A549 (cell line): Measurements from ENCODE around the gene IPO4. TPM values are rescaled to one million over a fixed set of nuclear protein-coding genes. Genes with fewer than 3 reads are reported as not detected.

ENCODE experiments used
- BCL3 ChIP-seq: fragments of >200 bp; sonication (Bioruptor Twin); formaldehyde crosslinking; IDR thresholded peaks from 3 replicates; pipeline ENCODE4 v1.6.1; 2016
- BHLHE40 ChIP-seq: IDR thresholded peaks from 2 replicates; pipeline ENCODE4 v1.6.1; 2012; ENCODE audit warnings: low read depth, low read length, inconsistent platforms
- CBX2 ChIP-seq: fragments of 200-600 bp; sonication (generic); IDR thresholded peaks from 2 replicates; pipeline ENCODE4 v1.6.1; 2016; ENCODE audit warnings: low read depth, mild to moderate bottlenecking, borderline replicate concordance
- FOSB ChIP-seq: fragments of 250-450 bp; sonication (Bioruptor Pico); IDR thresholded peaks from 2 replicates; pipeline ENCODE4 v1.5.0; 2020; ENCODE audit warnings: mild to moderate bottlenecking, moderate library complexity
- FOSL2 ChIP-seq, 2 experiments: fragments of 450-650 bp in 1 of 2; fragments of >200 bp in 1 of 2; sonication (Bioruptor Twin) in 1 of 2; formaldehyde crosslinking; IDR thresholded peaks; 2 replicates each; pipeline versions ENCODE4 v1.5.0 to v1.6.1; 2016 to 2020; ENCODE audit warnings: mild to moderate bottlenecking in 1 of 2, moderate library complexity in 1 of 2
- HES2 ChIP-seq: fragments of >200 bp; sonication (Bioruptor Twin); formaldehyde crosslinking; IDR thresholded peaks from 2 replicates; pipeline ENCODE4 v1.6.1; 2016
- HOXB5 ChIP-seq: fragments of 250-450 bp; sonication (Bioruptor Pico); IDR thresholded peaks from 2 replicates; pipeline ENCODE4 v1.5.0; 2020; ENCODE audit warnings: mild to moderate bottlenecking, moderate library complexity
- JUN ChIP-seq, 2 experiments: fragments of >200 bp; sonication (Bioruptor Twin); formaldehyde crosslinking; IDR thresholded peaks; 2 replicates in 1 of 2; 3 replicates in 1 of 2; pipeline ENCODE4 v1.6.1; 2016 to 2017
- KDM1A ChIP-seq: fragments of 200-600 bp; sonication (generic); IDR thresholded peaks from 2 replicates; pipeline ENCODE4 v1.6.1; 2016; ENCODE audit warnings: low read depth, mild to moderate bottlenecking
- KDM5A ChIP-seq: fragments of 200-600 bp; sonication (generic); IDR thresholded peaks from 2 replicates; pipeline ENCODE4 v1.6.1; 2016; ENCODE audit warnings: antibody characterized with exemption, mild to moderate bottlenecking
- MAFK ChIP-seq: fragments of 450-650 bp; IDR thresholded peaks from 2 replicates; pipeline ENCODE4 v1.6.1; 2014; ENCODE audit not compliant: partially characterized antibody
- MAX ChIP-seq: IDR thresholded peaks from 2 replicates; pipeline ENCODE4 v1.6.1; 2012
- NPAS2 ChIP-seq: fragments of 250-450 bp; sonication (Bioruptor Pico); IDR thresholded peaks from 2 replicates; pipeline ENCODE4 v1.8.0; 2022; ENCODE audit warnings: mild to moderate bottlenecking, moderate library complexity, borderline replicate concordance
- PBX3 ChIP-seq: IDR thresholded peaks from 2 replicates; pipeline ENCODE4 v1.6.1; 2012
- PHF8 ChIP-seq: fragments of 200-600 bp; sonication (generic); IDR thresholded peaks from 2 replicates; pipeline ENCODE4 v1.6.1; 2016; ENCODE audit warnings: low read depth, mild to moderate bottlenecking, antibody characterized with exemption, moderate library complexity, borderline replicate concordance
- RAD21 ChIP-seq, 2 experiments: fragments of >200 bp in 1 of 2; sonication (Bioruptor Twin) in 1 of 2; formaldehyde crosslinking in 1 of 2; IDR thresholded peaks in 1 of 2; conservative IDR thresholded peaks in 1 of 2; 2 replicates in 1 of 2; 3 replicates in 1 of 2; pipeline ENCODE4 v1.6.1; 2012 to 2018; ENCODE audit warnings: inconsistent platforms in 1 of 2
- REST ChIP-seq: fragments of 200-600 bp; sonication (generic); IDR thresholded peaks from 2 replicates; pipeline ENCODE4 v1.6.1; 2016; ENCODE audit warnings: antibody characterized with exemption, mild to moderate bottlenecking, moderate library complexity
- RFX5 ChIP-seq: fragments of 450-650 bp; IDR thresholded peaks from 2 replicates; pipeline ENCODE4 v1.7.1; 2014; ENCODE audit warnings: antibody characterized with exemption, mild to moderate bottlenecking, moderate library complexity
- RNF2 ChIP-seq: fragments of 200-600 bp; sonication (generic); IDR thresholded peaks from 2 replicates; pipeline ENCODE4 v1.6.1; 2016; ENCODE audit warnings: low read depth, mild to moderate bottlenecking, antibody characterized with exemption, moderate library complexity, borderline replicate concordance
- TP53 ChIP-seq: fragments of 250-450 bp; sonication (Bioruptor Pico); IDR thresholded peaks from 2 replicates; pipeline ENCODE4 v1.5.0; 2021; ENCODE audit warnings: mild to moderate bottlenecking, moderate library complexity
- ZC3H11A ChIP-seq: fragments of 450-650 bp; IDR thresholded peaks from 2 replicates; pipeline ENCODE4 v1.6.1; 2014; ENCODE audit warnings: antibody characterized with exemption, mild to moderate bottlenecking
- ZNF302 ChIP-seq: fragments of 250-450 bp; sonication (Bioruptor Pico); IDR thresholded peaks from 2 replicates; pipeline ENCODE4 v1.9.0; 2021; ENCODE audit warnings: inconsistent platforms, mild to moderate bottlenecking, moderate library complexity
- ZSCAN20 ChIP-seq: fragments of 250-450 bp; sonication (Bioruptor Pico); IDR thresholded peaks from 2 replicates; pipeline ENCODE4 v1.8.0; 2022; ENCODE audit warnings: mild to moderate bottlenecking, moderate library complexity
- polyA plus RNA-seq, 4 experiments: library from polyadenylated mRNA; depleted of rRNA in 3 of 4; stranded (reverse); fragments of >200 nt; fragmentation: RNase III in 1 of 4; extraction: RNeasy Plus Mini Kit Qiagen cat#74134 plus additional on column Dnase treatment in 1 of 4; gene quantifications; 2 replicates in 3 of 4; 3 replicates in 1 of 4; pipeline ENCODE4 v1.2.3, GENCODE V29; 2011 to 2017
- TF ChIP-seq, protein P1 (sequence below): fragments of >200 bp; sonication (Bioruptor Twin); formaldehyde crosslinking; IDR thresholded peaks from 3 replicates; pipeline ENCODE4 v1.5.1; 2016
- TF ChIP-seq, protein P2 (sequence below): fragments of 150-350 bp; IDR thresholded peaks from 2 replicates; pipeline ENCODE4 v1.6.1; 2014; ENCODE audit warnings: low read depth, mild to moderate bottlenecking, low read length

Gene IPO4
- polyA plus RNA-seq, 2 of the 4 experiments (the other 2 are of a cell fraction), result 37.1 to 91.7 TPM

DNA sequence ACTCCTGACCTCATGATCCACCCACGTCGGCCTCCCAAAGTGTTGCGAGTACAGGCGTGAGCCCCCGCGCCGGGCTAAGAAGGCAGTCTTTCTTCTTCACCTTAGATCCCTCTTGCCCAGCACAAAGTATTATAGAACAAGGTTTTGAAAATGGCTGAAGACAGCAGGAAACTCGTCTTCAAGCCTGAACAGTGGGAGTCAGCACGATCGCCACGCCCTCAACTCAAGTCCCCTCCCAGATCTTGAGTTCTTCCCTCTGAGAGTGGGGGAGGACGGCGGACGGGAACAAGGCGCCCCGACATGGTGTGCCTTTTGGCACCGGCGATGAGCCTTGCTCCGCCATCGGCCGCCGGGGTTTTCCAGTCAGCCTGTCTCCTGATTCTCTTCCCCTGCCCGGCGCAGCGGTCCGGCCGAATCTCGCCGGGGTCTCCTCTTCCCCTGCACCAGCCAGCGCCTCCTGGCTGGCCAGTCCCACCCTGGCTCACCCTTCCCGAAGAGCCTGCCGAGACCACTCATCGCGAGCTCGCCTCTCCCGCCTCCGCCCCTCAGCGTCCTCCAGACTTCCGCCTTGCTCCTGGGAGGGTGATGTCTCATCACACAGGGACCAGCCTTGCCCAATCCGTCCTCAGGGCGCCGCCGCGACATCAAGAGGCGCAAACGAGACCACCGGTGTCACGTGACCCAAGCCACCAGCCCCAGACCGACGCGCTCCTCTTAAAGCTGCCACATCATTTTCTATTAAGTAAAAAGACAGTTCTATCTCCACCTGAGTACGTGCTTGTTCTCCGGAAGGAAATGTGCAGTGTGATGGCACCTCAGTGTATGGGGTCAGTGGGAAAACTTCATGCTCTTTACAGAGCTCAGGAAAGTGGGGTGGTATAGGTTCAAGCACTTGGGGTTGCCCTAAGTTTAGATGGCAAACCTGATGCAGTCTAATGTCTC is 24.6 kb upstream of the IPO4 start, which contains the start of gene CHMP4A (continued):
- TF ChIP-seq NPAS2 (CRISPR knock-in tag) (no peak), HES2 (no peak), ZSCAN20 (no peak), BCL3 (peak; percentile 96), RAD21 (conservative IDR thresholded peaks at IDR 0.05 in 1 of 2, IDR thresholded peaks at IDR 0.05 in 1 of 2) (no peak), PHF8 (peak; percentile 92; the same call in 1 of the 2 replicates), MAX (no peak; the same call in none of the 2 replicates), REST (peak; percentile 78), TP53 (CRISPR knock-in tag) (peak; percentile 66; the same call in 1 of the 2 replicates), MAFK (peak; percentile 33), FOSB (CRISPR knock-in tag) (0 out of 2 replicates have a peak, but pooled peaks have one; percentile 42), KDM5A (peak; percentile 31), PBX3 (no peak), ZNF302 (CRISPR knock-in tag) (no peak), HOXB5 (CRISPR knock-in tag) (no peak), ZC3H11A (no peak), FOSL2 (IDR thresholded peaks at IDR 0.05) (no peak), FOSL2 (CRISPR knock-in tag; IDR thresholded peaks at IDR 0.05) (peak; percentile 68), CBX2 (no peak), BHLHE40 (peak; percentile 57; the same call in 1 of the 2 replicates), KDM1A (no peak), JUN (IDR thresholded peaks at IDR 0.05) (peak; percentile 84 to 97), RFX5 (peak; percentile 57; the same call in 1 of the 2 replicates), RNF2 (no peak)
- TF ChIP-seq, protein P1, sequence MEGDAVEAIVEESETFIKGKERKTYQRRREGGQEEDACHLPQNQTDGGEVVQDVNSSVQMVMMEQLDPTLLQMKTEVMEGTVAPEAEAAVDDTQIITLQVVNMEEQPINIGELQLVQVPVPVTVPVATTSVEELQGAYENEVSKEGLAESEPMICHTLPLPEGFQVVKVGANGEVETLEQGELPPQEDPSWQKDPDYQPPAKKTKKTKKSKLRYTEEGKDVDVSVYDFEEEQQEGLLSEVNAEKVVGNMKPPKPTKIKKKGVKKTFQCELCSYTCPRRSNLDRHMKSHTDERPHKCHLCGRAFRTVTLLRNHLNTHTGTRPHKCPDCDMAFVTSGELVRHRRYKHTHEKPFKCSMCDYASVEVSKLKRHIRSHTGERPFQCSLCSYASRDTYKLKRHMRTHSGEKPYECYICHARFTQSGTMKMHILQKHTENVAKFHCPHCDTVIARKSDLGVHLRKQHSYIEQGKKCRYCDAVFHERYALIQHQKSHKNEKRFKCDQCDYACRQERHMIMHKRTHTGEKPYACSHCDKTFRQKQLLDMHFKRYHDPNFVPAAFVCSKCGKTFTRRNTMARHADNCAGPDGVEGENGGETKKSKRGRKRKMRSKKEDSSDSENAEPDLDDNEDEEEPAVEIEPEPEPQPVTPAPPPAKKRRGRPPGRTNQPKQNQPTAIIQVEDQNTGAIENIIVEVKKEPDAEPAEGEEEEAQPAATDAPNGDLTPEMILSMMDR, result no peak
- TF ChIP-seq, protein P2, sequence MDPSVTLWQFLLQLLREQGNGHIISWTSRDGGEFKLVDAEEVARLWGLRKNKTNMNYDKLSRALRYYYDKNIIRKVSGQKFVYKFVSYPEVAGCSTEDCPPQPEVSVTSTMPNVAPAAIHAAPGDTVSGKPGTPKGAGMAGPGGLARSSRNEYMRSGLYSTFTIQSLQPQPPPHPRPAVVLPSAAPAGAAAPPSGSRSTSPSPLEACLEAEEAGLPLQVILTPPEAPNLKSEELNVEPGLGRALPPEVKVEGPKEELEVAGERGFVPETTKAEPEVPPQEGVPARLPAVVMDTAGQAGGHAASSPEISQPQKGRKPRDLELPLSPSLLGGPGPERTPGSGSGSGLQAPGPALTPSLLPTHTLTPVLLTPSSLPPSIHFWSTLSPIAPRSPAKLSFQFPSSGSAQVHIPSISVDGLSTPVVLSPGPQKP, result no peak
